Esophagus (tissue), 2 donors: ENCODE data around the gene CD82. TPM values are rescaled to one million over a fixed set of nuclear protein-coding genes. Genes with fewer than 3 reads are reported as not detected.
"Not testable (repeated sequence)": the region's sequence is repeated elsewhere in the genome, so short reads cannot be mapped to it uniquely, and the experiment has no call there.

ENCODE experiments used
- H3K27ac ChIP-seq, 2 donors: one replicate each; pipeline ENCODE4 v1.5.1; 2013; ENCODE audit warnings: low read depth in 2 of 2, mild to moderate bottlenecking in 2 of 2, inconsistent platforms in 1 of 2, low read length in 1 of 2, moderate library complexity in 1 of 2
- H3K27me3 ChIP-seq, 2 donors: one replicate each; pipeline ENCODE4 v1.6.1; 2013; ENCODE audit warnings: low read length in 2 of 2, control low read depth in 1 of 2, mild to moderate bottlenecking in 1 of 2; ENCODE audit not compliant: insufficient read depth in 2 of 2, control insufficient read depth in 1 of 2
- H3K36me3 ChIP-seq, 2 donors: one replicate each; pipeline ENCODE4 v1.6.1; 2013; ENCODE audit warnings: low read length in 1 of 2; ENCODE audit not compliant: control insufficient read depth in 2 of 2, insufficient read depth in 2 of 2
- H3K4me1 ChIP-seq, 2 donors: one replicate each; pipeline ENCODE4 v1.6.1; 2013; ENCODE audit warnings: low read length in 1 of 2; ENCODE audit not compliant: control insufficient read depth in 2 of 2, insufficient read depth in 2 of 2
- H3K4me3 ChIP-seq, 2 donors: one replicate each; pipeline ENCODE4 v1.5.1; 2013; ENCODE audit warnings: low read length in 2 of 2, mild to moderate bottlenecking in 2 of 2, low read depth in 1 of 2, moderate library complexity in 1 of 2
- H3K9me3 ChIP-seq, 2 donors: one replicate each; pipeline ENCODE4 v1.6.1; 2013; ENCODE audit warnings: mild to moderate bottlenecking in 2 of 2, low read depth in 1 of 2, low read length in 1 of 2, moderate library complexity in 1 of 2; ENCODE audit not compliant: control insufficient read depth in 2 of 2, insufficient read depth in 1 of 2
- WGBS, 2 donors: extraction: QIAGEN DNeasy Blood & Tissue Kit; methylation state at CpG; one replicate each; pipeline ENCODE4 v1.1.7; 2013; 5-methylcytosine and 5-hydroxymethylcytosine counted together
- polyA plus RNA-seq, 2 donors: library from polyadenylated mRNA; stranded (reverse); fragments of 200-250 nt; gene quantifications; one replicate each; pipeline ENCODE4 v1.2.3, GENCODE V29; 2013
- donor health status: healthy with polysubstance abuse.
- donor health status: Bipolar disorder and iron deficiency.

Gene CD82
- polyA plus RNA-seq, 2 donors: 123 to 266 TPM

DNA sequence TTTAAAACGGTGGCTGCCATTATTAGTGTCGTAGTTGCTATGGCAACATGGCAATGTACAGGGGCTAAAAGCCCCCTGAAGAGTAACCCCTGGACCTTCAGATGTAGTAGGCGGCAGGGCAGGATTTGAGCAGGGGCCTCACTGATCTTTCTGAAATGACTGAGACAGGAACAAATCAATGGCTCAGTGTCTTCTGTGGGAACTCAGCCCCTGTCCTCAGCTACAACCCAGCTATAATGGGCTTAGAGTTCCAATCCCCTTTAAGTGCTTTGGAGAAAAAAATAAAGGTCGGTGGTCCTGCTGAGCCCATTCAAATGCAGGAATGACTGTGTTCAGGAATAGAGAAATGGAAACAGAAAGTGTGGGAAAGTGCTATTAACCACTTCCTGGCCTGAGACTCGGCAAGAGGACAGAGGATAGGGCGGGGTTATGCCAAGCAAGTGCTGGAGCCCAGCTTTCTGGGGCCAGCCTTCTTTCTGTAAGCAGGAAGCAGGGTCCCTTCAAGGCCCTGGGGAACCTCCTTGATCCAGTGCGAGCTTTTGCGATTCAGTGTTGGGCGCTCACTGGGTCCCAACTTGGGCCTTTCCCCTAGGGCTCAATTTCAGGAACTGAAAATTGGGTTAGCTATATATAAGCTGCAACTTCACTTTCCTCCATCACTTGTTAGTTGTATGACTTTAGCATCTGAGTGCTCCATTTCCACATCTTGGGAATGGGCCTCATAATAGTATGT is 6.1 kb upstream of the CD82 start:
- peaks cover 8 to 20% of the 10 kb centered on the region in 2 donors for H3K4me1 ChIP-seq
- 64 to 72% methylated on average over 9 of the region's 9 CpGs for WGBS, 2 donors
- no peak overlapping the region for H3K4me3 ChIP-seq
- H3K36me3 ChIP-seq: no peaks in the 10 kb centered on the region
- no peaks in the 10 kb centered on the region for H3K27me3 ChIP-seq
- no peaks in the 10 kb centered on the region for H3K9me3 ChIP-seq
- no peak overlapping the region for H3K27ac ChIP-seq

- H3K27ac ChIP-seq, H3K9me3 ChIP-seq, H3K36me3 ChIP-seq, H3K4me3 ChIP-seq, H3K27me3 ChIP-seq: not testable (repeated sequence)
- peaks cover 8 to 20% of the 10 kb centered on the region in 2 donors for H3K4me1 ChIP-seq
- 76 to 80% methylated on average over 7 of the region's 7 CpGs for WGBS, 2 donors
Measured at GRCh38 chr11:44559940-44560300, 5.5 kb upstream of the CD82 start.

GRCh38 chr11:44561275-44561805 is 4.1 kb upstream of the CD82 start:
- Histone ChIP-seq H3K36me3 (no peaks in the 10 kb centered on the region), H3K4me1 (peaks cover 8 to 20% of the 10 kb centered on the region in 2 donors), H3K27me3 (no peaks in the 10 kb centered on the region), H3K4me3 (no peak overlapping the region), H3K9me3 (no peaks in the 10 kb centered on the region), H3K27ac (peak overlapping the region in 1 of 2 donors; percentile 52)
- WGBS, 2 donors: 69 to 78% methylated on average over 3 of the region's 3 CpGs

GRCh38 chr11:44561964-44562734 is 3.3 kb upstream of the CD82 start:
- Histone ChIP-seq H3K4me1 (peaks cover 8 to 21% of the 10 kb centered on the region in 2 donors), H3K27ac (peak overlapping the region; percentile 10 to 74), H3K36me3 (no peaks in the 10 kb centered on the region), H3K9me3 (no peaks in the 10 kb centered on the region), H3K27me3 (no peaks in the 10 kb centered on the region), H3K4me3 (no peak overlapping the region)
- 90 to 95% methylated on average over 8 of the region's 8 CpGs for WGBS, 2 donors

DNA sequence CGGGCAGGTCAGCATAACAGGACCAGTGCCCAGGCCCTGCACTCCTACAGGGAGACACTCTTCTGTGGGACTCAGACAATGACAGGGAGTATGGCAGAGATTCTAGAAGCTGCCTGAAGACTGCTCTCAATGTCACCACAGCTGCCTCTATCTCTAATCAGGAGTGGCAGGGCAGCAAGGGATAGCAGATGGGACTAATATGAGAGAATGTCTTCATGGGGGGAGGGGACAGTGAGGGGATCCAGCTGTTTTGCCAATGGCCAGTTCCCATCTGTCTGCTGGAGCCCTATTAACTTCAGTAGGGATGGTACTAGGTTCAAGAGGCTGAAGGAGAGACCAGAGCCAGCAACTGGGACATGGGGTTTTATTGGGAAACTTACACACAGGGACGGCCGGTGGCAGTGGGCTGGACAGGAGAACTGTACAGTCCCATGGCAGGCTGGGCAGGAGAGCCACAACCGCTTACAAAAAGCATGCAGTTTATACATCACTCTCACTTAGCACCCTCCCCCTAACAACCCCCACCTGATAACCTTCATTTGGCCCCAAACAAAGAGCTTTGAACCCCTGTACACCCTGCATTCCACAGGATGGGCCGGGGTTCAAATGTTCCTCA is 2.5 kb upstream of the CD82 start:
- Histone ChIP-seq H3K27me3 (no peaks in the 10 kb centered on the region), H3K27ac (peak overlapping the region; percentile 97 to 98), H3K4me1 (peaks cover 8 to 27% of the 10 kb centered on the region in 2 donors), H3K4me3 (no peak overlapping the region), H3K36me3 (no peaks in the 10 kb centered on the region), H3K9me3 (no peaks in the 10 kb centered on the region)
- 91 to 92% methylated on average over 5 of the region's 5 CpGs for WGBS, 2 donors

GRCh38 chr11:44563711-44564110 is 1.8 kb upstream of the CD82 start:
- Histone ChIP-seq H3K4me3 (no peak overlapping the region), H3K9me3 (no peaks in the 10 kb centered on the region), H3K27me3 (no peaks in the 10 kb centered on the region), H3K27ac (peak overlapping the region; percentile 97 to 98), H3K4me1 (peaks cover 8 to 34% of the 10 kb centered on the region in 2 donors), H3K36me3 (no peaks in the 10 kb centered on the region)
- WGBS, 2 donors: 60 to 71% methylated on average over 6 of the region's 6 CpGs

DNA sequence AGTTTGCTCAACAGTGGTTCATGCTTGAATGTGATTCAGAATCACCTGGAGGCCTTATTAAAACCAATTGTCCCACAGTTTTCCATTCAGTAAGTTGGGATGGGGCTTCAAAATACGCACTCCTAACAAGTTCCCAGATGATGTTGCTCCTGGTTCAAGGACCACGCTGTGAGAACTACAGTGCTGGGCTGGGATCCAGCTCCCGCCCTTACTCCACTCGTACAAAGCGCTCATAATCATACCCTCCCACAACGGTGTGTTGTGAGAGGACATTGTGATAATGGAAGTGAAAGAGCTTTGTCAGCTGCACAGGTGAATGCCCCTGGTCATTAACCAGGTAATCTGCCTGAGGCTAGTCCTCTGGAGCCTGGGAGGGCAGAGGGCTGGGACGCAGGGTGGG is 1.3 kb upstream of the CD82 start:
- H3K27ac ChIP-seq: peak overlapping the region; percentile 97 to 98
- no peak overlapping the region for H3K4me3 ChIP-seq
- no peaks in the 10 kb centered on the region for H3K36me3 ChIP-seq
- no peaks in the 10 kb centered on the region for H3K9me3 ChIP-seq
- WGBS, 2 donors: 31 to 36% methylated on average over 7 of the region's 7 CpGs
- no peaks in the 10 kb centered on the region for H3K27me3 ChIP-seq
- H3K4me1 ChIP-seq: peaks cover 10 to 39% of the 10 kb centered on the region in 2 donors

DNA sequence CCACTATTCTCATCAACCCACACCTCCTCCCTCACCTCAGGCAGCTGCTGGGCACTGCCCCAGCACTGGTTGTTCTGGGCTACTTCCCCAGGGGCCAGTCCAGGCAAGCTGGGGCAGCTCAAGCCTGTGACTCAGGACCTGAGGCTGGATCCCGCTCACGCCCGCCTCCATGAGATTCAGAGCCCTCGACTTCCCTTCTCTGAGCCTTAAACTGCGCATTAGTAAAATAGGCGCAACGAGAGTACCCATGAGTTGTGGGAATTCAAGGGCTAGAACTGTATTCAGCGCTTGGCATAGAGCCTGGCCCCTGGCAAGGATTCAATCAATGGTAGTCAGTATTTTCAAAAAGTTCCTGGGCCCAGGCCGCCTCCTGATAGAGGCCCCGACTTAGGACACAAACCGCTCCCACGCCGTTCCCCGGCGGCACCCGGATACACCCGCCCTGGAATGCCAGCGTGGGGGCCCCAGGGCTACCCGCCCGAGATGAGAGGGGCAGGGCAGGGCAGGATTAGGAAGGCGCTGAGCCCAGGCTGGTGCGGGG is 723 bp upstream of the CD82 start:
- WGBS, 2 donors: 4 to 6% methylated on average over 22 of the region's 22 CpGs
- Histone ChIP-seq H3K36me3 (no peaks in the 10 kb centered on the region), H3K4me3 (peak overlapping the region; percentile 34 to 61), H3K27ac (peak overlapping the region; percentile 97 to 98), H3K9me3 (no peaks in the 10 kb centered on the region), H3K27me3 (no peaks in the 10 kb centered on the region), H3K4me1 (peaks cover 8 to 41% of the 10 kb centered on the region in 2 donors)
